K562 (cell line): Measurements from ENCODE around the gene TBC1D1. TPM values are rescaled to one million over a fixed set of nuclear protein-coding genes. Genes with fewer than 3 reads are reported as not detected.

Source experiments
- ADNP ChIP-seq: fragments of 200-800 bp; sonication (Bioruptor generic); IDR thresholded peaks from 2 replicates; pipeline ENCODE4 v1.6.1; 2016; ENCODE audit warnings: missing genetic modification characterization, missing compliant biosample characterization
- ARNT ChIP-seq, 2 experiments: fragments of 450-650 bp; IDR thresholded peaks; 2 replicates each; pipeline ENCODE4 v1.6.1; 2016; ENCODE audit warnings: mild to moderate bottlenecking in 1 of 2
- BCL6 ChIP-seq: fragments of 250-450 bp; sonication (Bioruptor Pico); IDR thresholded peaks from 2 replicates; pipeline ENCODE4 v1.4.0; 2020
- CBFA2T2 ChIP-seq: fragments of 450-650 bp; conservative IDR thresholded peaks from 2 replicates; pipeline ENCODE4 v1.6.1; 2017; ENCODE audit warnings: mild to moderate bottlenecking
- HNRNPLL ChIP-seq: fragments of 200-400 bp; formaldehyde crosslinking; IDR thresholded peaks from 2 replicates; pipeline ENCODE4 v1.6.1; 2017; ENCODE audit warnings: low read length, low read depth, mild to moderate bottlenecking; ENCODE audit not compliant: poor library complexity, severe bottlenecking
- MTA1 ChIP-seq: fragments of 450-650 bp; IDR thresholded peaks from 2 replicates; pipeline ENCODE4 v1.6.1; 2017; ENCODE audit warnings: borderline replicate concordance
- RBM25 ChIP-seq: fragments of 200-400 bp; formaldehyde crosslinking; IDR thresholded peaks from 2 replicates; pipeline ENCODE4 v1.6.1; 2018; ENCODE audit warnings: low read length, low read depth, moderate library complexity; ENCODE audit not compliant: severe bottlenecking
- SPI1 ChIP-seq: IDR thresholded peaks from 2 replicates; pipeline ENCODE4 v1.6.1; 2011; ENCODE audit warnings: low read depth, low read length, control low read depth, borderline replicate concordance
- TAF9B ChIP-seq: fragments of 450-650 bp; IDR thresholded peaks from 2 replicates; pipeline ENCODE4 v1.6.1; 2018; ENCODE audit warnings: mild to moderate bottlenecking; ENCODE audit not compliant: partially characterized antibody
- TCF3 ChIP-seq: sonication (generic); formaldehyde crosslinking; IDR thresholded peaks from 2 replicates; pipeline ENCODE4 v1.4.0; 2020; ENCODE audit warnings: mild to moderate bottlenecking, missing genetic modification reagents
- ZBTB40 ChIP-seq, 2 experiments: fragments of 450-650 bp in 1 of 2; sonication (generic) in 1 of 2; formaldehyde crosslinking in 1 of 2; IDR thresholded peaks; 2 replicates each; pipeline versions ENCODE4 v1.7.1 to v1.9.0; 2016 to 2022; ENCODE audit warnings: inconsistent platforms in 1 of 2, mild to moderate bottlenecking in 1 of 2, missing genetic modification reagents in 1 of 2
- ZBTB7A ChIP-seq: IDR thresholded peaks from 2 replicates; pipeline ENCODE4 v1.6.1; 2011; ENCODE audit warnings: low read depth, mild to moderate bottlenecking, low read length, moderate library complexity, borderline replicate concordance; ENCODE audit not compliant: control insufficient read depth
- ZNF347 ChIP-seq: fragments of 450-650 bp; formaldehyde crosslinking; IDR thresholded peaks from 2 replicates; pipeline ENCODE4 v1.4.0; 2020; ENCODE audit warnings: low read depth, mild to moderate bottlenecking, moderate library complexity
- polyA plus RNA-seq, 8 experiments: library from polyadenylated mRNA; depleted of rRNA in 4 of 8; stranded (reverse) in 5 of 8; unstranded in 3 of 8; fragments of >200 nt; fragmentation: Nextera tagmentation in 2 of 8; fragmentation: Illumina TruSeq in 1 of 8; extraction: Ambion mirVana in 2 of 8; extraction: Trizol in 1 of 8; gene quantifications; 2 replicates each; pipeline versions ENCODE4 v1.2.1 to v1.2.3, GENCODE V29; 2011 to 2014; ENCODE audit warnings: inconsistent platforms in 1 of 8, missing spikeins in 1 of 8
- total RNA-seq, 7 experiments: library from RNA; depleted of rRNA in 6 of 7; stranded (reverse); fragments of >200 nt in 6 of 7; fragmentation: Illumina TruSeq in 2 of 7; extraction: Trizol in 2 of 7; gene quantifications; 2 replicates each; pipeline versions ENCODE4 v1.2.1 to v1.2.3, GENCODE V29; 2011 to 2021; ENCODE audit warnings: low replicate concordance in 1 of 7
- TF ChIP-seq, protein P1 (sequence below): fragments of 450-650 bp; IDR thresholded peaks from 2 replicates; pipeline ENCODE4 v1.6.1; 2018; ENCODE audit not compliant: partially characterized antibody

The TBC1D1 gene
- total and polyA plus RNA-seq, 9 of the 15 experiments (the other 6 are each of a cell fraction or from before 2014, with no cell fraction given): 0.59 to 14.2 (median 8.8) TPM

- no peak for TF ChIP-seq ZBTB40 (IDR thresholded peaks at IDR 0.05)
- no peak for TF ChIP-seq ZBTB40 (CRISPR knock-in tag; IDR thresholded peaks at IDR 0.05)
- TF ChIP-seq ARNT (IDR thresholded peaks at IDR 0.05): no peak
- TF ChIP-seq ADNP: no peak
- TF ChIP-seq MTA1: no peak
- no peak for TF ChIP-seq SPI1
- TF ChIP-seq ZBTB7A: no peak
- peak; percentile 78 for TF ChIP-seq TCF3 (CRISPR knock-in tag)
- no peak for TF ChIP-seq TAF9B
- peak; percentile 82 for TF ChIP-seq CBFA2T2
- no peak for TF ChIP-seq HNRNPLL
- TF ChIP-seq BCL6 (CRISPR knock-in tag): no peak
- TF ChIP-seq RBM25: no peak
- TF ChIP-seq ZNF347: no peak
- TF ChIP-seq, protein P1, sequence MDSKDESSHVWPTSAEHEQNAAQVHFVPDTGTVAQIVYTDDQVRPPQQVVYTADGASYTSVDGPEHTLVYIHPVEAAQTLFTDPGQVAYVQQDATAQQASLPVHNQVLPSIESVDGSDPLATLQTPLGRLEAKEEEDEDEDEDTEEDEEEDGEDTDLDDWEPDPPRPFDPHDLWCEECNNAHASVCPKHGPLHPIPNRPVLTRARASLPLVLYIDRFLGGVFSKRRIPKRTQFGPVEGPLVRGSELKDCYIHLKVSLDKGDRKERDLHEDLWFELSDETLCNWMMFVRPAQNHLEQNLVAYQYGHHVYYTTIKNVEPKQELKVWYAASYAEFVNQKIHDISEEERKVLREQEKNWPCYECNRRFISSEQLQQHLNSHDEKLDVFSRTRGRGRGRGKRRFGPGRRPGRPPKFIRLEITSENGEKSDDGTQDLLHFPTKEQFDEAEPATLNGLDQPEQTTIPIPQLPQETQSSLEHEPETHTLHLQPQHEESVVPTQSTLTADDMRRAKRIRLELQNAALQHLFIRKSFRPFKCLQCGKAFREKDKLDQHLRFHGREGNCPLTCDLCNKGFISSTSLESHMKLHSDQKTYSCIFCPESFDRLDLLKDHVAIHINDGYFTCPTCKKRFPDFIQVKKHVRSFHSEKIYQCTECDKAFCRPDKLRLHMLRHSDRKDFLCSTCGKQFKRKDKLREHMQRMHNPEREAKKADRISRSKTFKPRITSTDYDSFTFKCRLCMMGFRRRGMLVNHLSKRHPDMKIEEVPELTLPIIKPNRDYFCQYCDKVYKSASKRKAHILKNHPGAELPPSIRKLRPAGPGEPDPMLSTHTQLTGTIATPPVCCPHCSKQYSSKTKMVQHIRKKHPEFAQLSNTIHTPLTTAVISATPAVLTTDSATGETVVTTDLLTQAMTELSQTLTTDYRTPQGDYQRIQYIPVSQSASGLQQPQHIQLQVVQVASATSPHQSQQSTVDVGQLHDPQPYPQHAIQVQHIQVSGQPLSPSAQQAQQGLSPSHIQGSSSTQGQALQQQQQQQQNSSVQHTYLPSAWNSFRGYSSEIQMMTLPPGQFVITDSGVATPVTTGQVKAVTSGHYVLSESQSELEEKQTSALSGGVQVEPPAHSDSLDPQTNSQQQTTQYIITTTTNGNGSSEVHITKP: no peak
Measured at GRCh38 chr4:38177641-38178391, 286.9 kb downstream of the TBC1D1 start (continued).
